HG02798 (cell line): ENCODE results near the gene NUDT14.
A peak's percentile ranks its signal among the peaks of the same experiment; 100 is the strongest.

Source experiments
- ATAC-seq: cut with Tn5 transposase; IDR thresholded peaks from one replicate; pipeline ENCODE4 v1.9.1; 2021; ENCODE audit warnings: mild to moderate bottlenecking; ENCODE audit not compliant: unreplicated experiment, poor library complexity

NUDT14 gene

DNA sequence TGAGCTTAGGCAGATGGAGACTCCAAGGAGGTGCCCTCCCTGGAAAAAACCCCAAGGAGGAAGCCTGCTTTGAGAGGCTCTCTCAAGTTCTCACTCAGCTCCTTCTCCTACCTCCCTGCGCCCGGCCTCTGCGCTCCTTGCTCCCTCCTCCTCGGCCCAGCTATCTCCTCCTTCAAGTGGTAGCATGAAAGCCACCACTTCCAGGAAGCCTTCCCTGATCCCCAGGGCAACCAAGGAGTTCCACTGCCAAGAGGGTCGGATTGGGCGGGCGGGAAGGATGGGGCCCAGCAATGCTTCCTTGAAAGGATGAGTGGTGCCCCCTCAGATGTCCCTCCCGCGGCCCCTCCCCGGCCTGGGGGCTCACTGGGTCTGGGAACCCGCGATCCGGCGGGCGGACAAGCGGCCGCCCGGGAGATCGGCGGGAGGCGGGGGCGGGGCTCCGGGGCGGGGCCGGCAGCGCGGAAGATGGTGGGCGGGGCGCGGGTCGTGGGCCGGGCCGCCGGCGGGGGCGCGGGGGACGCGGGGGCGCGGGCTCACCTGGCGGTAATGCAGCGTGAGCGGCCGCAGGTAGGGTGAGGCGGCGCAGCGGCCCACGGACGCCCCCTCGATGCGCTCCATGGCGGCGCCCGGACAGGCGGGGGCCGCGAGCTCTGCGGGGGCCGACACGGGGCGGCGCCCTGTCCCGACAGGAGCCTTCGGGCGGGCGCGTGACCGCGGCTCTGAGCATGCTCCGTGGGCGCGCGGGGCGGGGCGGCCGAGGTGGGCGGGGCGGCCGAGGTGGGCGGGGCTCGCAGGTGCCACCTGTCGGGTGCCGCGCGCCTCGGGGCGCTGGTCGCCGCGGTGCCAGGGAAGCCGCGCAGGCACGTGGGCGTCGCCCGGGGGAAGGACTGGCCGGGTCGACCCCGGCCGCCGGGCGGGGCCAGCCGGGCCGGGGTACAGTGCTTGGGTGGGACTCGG, at the start of gene NUDT14:
NUDT14 (minus strand) TSS at position 721 of the 957 bp plus-strand sequence; CDS start at position 618, 103 bp downstream.
- ATAC-seq = peak; percentile 64

GRCh38 chr14:105229099-105229655, 48.1 kb upstream of the NUDT14 start:
- no peak for ATAC-seq

DNA sequence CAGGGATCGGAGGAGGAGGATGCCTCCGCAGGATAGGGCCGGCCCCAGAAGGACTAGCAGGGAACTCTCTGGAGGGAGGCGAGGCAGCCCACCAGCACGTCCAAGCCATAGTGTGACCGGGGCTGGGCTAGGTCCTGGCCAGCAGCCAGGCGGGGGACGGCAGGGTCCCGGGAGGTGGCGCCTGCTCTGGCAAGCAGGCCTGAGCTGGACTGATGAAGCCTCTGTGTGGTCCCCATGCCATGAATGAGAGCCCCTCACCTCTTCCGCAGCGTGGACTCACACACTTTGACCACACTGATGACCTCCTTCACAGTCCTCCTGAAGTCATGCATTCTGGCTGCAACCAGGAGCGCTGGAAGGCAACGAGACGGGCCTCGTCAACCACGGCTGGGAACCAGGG, 47.5 kb upstream of the NUDT14 start:
- ATAC-seq = no peak

GRCh38 chr14:105227346-105227745, 46.2 kb upstream of the NUDT14 start:
- no peak for ATAC-seq

GRCh38 chr14:105226198-105226597, 45.1 kb upstream of the NUDT14 start:
- no peak for ATAC-seq

GRCh38 chr14:105224845-105225570, 43.9 kb upstream of the NUDT14 start:
- ATAC-seq = no peak

DNA sequence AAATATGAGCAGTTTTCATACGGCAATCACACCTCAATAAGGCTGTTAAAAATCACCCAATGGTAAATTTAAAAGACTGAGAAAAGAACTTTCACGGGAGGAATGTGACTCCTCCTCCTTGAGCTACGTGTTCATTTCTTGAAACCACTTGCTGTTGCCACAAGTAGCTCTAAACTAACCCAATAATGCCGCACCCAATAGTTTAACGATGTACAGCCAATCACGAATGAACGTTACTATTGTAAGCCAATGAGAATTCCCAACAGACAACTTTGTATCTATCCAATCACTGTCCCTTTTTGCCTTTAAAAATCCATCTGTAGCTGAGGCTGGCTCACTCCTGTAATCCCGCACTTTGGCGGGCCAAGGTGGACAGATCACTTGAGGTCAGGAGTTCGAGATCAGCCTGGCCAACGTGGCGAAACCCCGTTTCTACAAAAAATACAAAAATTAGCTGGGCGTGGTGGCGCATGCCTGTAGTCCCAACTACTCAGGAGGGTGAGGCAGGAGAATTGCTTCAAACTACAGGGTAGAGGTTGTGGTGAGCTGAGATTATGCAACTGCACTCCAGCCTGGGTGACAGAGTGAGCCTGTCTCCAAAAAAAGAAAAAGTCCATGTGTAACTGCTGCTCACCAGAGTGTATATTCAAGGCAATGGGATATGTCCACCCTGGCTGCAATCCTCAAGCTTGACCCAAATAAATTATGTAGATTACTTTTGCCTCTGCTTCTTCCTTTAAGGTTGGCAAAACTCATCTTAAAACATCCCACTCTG, 42.8 kb upstream of the NUDT14 start:
- ATAC-seq = no peak

DNA sequence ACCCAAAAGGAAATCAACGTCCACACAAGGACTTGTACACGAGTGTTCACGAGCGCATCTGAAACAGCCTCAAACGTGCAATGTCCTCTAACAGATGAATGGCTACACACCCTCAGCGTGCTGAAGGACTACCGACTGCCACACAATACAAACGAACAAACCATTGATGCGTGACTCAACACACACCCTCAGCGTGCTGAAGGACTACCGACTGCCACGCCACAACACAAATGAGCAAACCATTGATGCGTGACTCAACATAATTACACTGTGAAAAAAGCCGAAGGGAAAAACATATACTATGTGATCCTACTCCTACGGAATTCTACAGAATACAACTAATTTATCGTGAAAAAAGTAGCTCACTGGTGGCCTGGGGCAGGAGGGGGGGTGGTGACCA, 42.1 kb upstream of the NUDT14 start:
- ATAC-seq = no peak

DNA sequence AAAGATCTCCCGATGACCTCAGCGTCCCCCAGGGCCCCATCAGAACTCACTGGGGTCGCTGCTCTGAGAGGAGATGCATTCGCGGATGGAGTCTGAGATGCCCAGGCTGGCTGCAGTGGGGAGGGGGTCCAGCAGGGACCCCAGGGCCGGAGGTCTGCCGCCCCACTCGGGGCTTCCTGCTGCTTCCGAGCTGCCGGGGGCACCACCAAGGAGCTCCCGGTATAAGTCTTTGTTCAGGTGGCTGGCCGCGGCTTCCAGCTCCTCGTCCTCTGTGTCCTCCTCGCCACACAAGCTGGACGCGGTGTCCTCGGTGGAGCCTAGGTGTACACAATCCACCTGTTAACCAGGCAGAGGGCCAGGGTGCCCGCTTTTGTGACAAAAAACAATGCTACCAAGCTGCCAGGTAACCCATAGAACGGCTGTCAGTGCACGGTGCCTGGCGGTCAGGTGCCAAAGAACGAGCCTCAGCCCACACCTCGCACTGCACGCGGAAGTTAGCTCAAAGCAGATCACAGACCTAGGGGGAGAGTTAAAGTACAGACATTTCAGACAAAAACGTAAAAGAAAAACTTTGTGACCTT, 40.6 kb upstream of the NUDT14 start:
- ATAC-seq = no peak

DNA sequence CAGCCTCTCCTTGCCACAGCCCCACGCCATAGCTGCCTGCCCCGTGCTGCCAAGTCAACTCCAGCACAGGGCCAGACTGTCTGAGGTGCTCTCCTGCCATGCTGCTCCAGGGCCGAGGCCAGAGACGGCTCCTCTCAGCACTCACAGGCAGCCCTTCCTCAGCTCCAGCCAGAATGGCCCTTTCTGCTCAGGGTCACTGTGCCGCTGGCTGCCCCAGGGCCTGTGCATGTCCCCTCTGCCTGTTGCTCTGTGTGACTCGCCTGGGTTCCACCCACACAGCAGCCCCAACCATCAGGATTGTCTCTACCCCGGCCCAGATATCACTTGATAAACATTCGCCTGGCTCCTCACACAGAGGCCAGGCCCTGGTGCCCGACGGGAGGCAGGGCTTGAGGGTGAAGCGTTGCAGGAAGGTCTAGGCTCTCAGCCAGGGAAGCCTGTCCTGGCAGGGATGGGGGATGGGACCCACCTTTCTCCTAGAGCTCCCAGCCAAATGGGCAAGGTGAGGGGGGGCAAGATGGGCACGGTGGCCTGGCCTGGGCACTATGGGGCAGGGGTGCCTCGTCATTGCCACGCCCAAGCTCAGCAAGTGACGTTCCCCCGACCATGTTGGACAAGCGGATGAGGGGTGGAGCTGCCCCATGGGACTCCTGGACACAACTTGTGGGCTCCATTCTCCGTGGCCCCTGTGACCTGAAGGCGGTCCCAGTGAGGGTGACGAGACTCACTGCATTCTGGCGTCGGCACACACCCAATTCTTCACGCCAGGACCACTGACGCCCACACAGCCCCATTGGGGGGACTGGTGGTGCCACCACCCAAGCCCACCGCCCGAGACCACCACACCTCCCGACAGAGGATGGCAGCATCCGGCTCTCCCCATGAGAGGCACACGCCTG, 39.8 kb upstream of the NUDT14 start:
- ATAC-seq = no peak

DNA sequence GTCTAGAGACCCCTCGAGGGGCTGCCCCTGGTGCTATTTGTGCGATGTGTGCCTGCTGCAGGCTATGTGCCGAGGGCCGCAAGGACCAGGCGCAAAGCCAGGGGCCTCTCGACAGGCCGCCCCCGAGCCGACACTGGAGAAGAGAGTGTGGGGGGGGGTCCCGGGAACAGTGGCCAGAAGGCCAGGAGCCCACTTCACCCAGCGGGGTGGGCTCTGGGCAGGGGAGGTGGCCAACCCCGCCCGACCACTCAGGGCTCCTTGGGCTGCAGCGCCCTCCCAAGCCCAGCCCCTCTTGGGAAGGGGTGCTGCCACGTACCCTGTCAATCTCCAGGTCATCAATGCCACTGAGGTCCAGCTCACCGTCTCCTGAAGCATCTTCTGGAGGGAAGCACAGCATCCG, 38.6 kb upstream of the NUDT14 start:
- no peak for ATAC-seq

- no peak for ATAC-seq
These were observed 38.0 kb upstream of the NUDT14 start for GRCh38 chr14:105219043-105219612.

DNA sequence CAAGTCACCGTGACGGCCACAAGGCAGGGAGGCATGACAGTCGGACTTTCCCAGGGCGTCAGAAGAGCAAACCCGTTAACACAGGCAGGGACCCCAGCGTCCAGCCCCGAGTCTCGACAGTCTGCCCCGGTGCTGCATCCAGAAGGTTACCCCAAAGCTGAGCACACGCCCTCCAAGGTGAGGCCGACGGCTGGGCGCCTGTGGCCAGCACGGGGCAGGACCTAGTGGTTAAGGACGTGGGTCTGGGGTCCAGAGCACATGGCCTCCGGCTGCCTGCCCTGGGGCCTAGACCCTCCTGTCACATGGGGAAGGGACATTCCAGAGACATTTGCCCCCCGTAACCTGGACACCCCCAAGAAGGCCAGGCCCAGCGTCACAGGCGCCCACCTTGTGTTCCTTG, 37.5 kb upstream of the NUDT14 start:
- ATAC-seq = no peak

DNA sequence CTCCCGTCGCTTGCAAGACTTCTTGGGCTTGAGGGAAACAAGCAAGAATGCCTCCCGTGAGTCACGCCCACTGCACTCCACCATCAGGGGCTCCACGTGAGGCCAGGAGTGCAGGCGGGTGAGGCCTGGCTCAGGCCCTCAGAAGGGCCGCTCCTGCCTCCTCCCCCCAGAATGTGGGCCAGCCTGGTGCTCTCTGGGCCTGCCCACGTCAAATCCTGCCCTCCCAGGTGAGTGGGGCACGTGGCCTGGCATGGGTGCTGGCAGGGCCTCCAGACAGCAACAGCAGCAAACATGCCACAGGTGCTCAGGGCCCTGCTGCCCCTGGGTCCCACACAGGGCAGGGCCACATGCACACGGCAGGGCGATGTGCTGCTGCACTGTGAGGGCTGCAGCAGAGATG, 36.7 kb upstream of the NUDT14 start:
- ATAC-seq = no peak

- no peak for ATAC-seq
These were observed 35.6 kb upstream of the NUDT14 start for GRCh38 chr14:105216490-105217247.

- no peak for ATAC-seq
These were observed 34.5 kb upstream of the NUDT14 start for GRCh38 chr14:105215602-105216001.

GRCh38 chr14:105214324-105214915, 33.3 kb upstream of the NUDT14 start:
- ATAC-seq = no peak

DNA sequence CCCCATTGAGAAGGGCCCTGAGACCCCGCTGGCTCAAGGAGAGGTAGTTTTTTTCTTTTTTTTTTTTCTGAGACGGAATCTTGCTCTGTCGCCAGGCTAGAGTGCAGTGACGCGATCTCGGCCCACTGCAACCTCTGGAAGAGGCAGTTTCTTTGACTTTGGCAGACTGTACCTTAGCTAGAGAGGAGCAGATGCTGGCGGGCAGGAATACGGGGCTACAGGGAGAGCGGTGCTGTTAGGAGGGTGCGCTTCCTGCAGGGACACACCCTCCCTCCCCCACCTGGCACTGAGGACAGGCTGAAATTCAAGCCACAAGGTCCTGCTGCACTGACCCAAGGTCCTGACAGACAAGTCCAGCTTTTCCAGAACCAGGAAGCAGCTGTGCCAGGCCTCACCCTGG, 32.2 kb upstream of the NUDT14 start:
- ATAC-seq = no peak
